Progenitor cell of endocrine pancreas (in vitro differentiated cells): Measurements from ENCODE around the gene PDIA6. TPM values are rescaled to one million over a fixed set of nuclear protein-coding genes. Genes with fewer than 3 reads are reported as not detected.

ENCODE experiments used
- DNase-seq: peaks from one replicate; pipeline ENCODE4 v3.0.0; 2021; ENCODE audit warnings: low spot score; ENCODE audit not compliant: unreplicated experiment
- H3K27ac Mint-ChIP-seq: 2 replicates; pipeline ENCODE4 v1.8.0; 2021; ENCODE audit warnings: mild to moderate bottlenecking, moderate library complexity, mixed read lengths
- H3K27me3 Mint-ChIP-seq: 2 replicates; pipeline ENCODE4 v1.8.0; 2021; ENCODE audit warnings: mixed read lengths
- H3K36me3 Mint-ChIP-seq: 2 replicates; pipeline ENCODE4 v1.8.0; 2022; ENCODE audit warnings: mixed read lengths; ENCODE audit not compliant: insufficient read depth
- H3K4me1 Mint-ChIP-seq: 2 replicates; pipeline ENCODE4 v1.8.0; 2021; ENCODE audit warnings: low read depth, mixed read lengths
- H3K4me3 Mint-ChIP-seq: 2 replicates; pipeline ENCODE4 v1.8.0; 2021; ENCODE audit warnings: low read depth, mild to moderate bottlenecking, moderate library complexity, mixed read lengths
- H3K9me3 Mint-ChIP-seq: 2 replicates; pipeline ENCODE4 v1.8.0; 2021; ENCODE audit warnings: low read depth, mixed read lengths
- CTCF ChIP-seq: fragments of 200-600 bp; sonication (generic); IDR thresholded peaks from one replicate; pipeline ENCODE4 v1.5.0; 2021; ENCODE audit warnings: antibody characterized with exemption, mild to moderate bottlenecking; ENCODE audit not compliant: unreplicated experiment
- total RNA-seq: library from RNA; stranded (reverse); gene quantifications from 2 replicates; pipeline ENCODE4 v1.2.1, GENCODE V29; 2021

PDIA6 gene
- total RNA-seq, 1 donor from 2014 or later: 249 TPM

GRCh38 chr2:10753156-10753555 lies 59.4 kb downstream of the PDIA6 start:
- DNase-seq: no peak
- Mint-ChIP-seq H3K4me3 (no peak overlapping the region), H3K4me1 (no peaks in the 10 kb centered on the region), H3K27ac (no peak overlapping the region), H3K27me3 (no peaks in the 10 kb centered on the region), H3K36me3 (no peaks in the 10 kb centered on the region), H3K9me3 (no peaks in the 10 kb centered on the region)
- no peak for TF ChIP-seq CTCF

- Mint-ChIP-seq H3K27me3 (peaks cover 2% of the 10 kb centered on the region), H3K9me3 (no peaks in the 10 kb centered on the region)
Observed at GRCh38 chr2:10752236-10752635, 60.3 kb downstream of the PDIA6 start.

GRCh38 chr2:10750610-10751009 lies 62.0 kb downstream of the PDIA6 start:
- Mint-ChIP-seq H3K4me1 (no peaks in the 10 kb centered on the region), H3K27me3 (peaks cover 3% of the 10 kb centered on the region), H3K27ac (no peak overlapping the region), H3K4me3 (no peak overlapping the region), H3K36me3 (no peaks in the 10 kb centered on the region), H3K9me3 (no peaks in the 10 kb centered on the region)
- TF ChIP-seq CTCF: no peak
- DNase-seq: no peak

More at GRCh38 chr2:10752236-10752635, 60.3 kb downstream of the PDIA6 start:
- TF ChIP-seq CTCF: no peak
- Mint-ChIP-seq H3K4me3 (no peak overlapping the region), H3K4me1 (no peaks in the 10 kb centered on the region), H3K27ac (no peak overlapping the region), H3K36me3 (no peaks in the 10 kb centered on the region)
- no peak for DNase-seq

GRCh38 chr2:10742666-10743065 lies 69.9 kb downstream of the PDIA6 start:
- H3K27me3 Mint-ChIP-seq: peaks cover 5% of the 10 kb centered on the region
- no peak for TF ChIP-seq CTCF
- H3K4me1 Mint-ChIP-seq: peaks cover 2% of the 10 kb centered on the region
- H3K9me3 Mint-ChIP-seq: no peaks in the 10 kb centered on the region
- no peak overlapping the region for H3K4me3 Mint-ChIP-seq
- no peak for DNase-seq
- H3K36me3 Mint-ChIP-seq: no peaks in the 10 kb centered on the region
- no peak overlapping the region for H3K27ac Mint-ChIP-seq

- H3K27ac Mint-ChIP-seq: no peak overlapping the region
- peaks cover 2% of the 10 kb centered on the region for H3K4me1 Mint-ChIP-seq
Observed at GRCh38 chr2:10741139-10741538, 71.4 kb downstream of the PDIA6 start.

More at GRCh38 chr2:10741139-10741538, 71.4 kb downstream of the PDIA6 start:
- TF ChIP-seq CTCF: no peak
- Mint-ChIP-seq H3K9me3 (no peaks in the 10 kb centered on the region), H3K36me3 (no peaks in the 10 kb centered on the region), H3K27me3 (peaks cover 2% of the 10 kb centered on the region), H3K4me3 (no peak overlapping the region)
- DNase-seq: no peak
